ENCODE data around the gene RNF169. TPM values are rescaled to one million over a fixed set of nuclear protein-coding genes. Genes with fewer than 3 reads are reported as not detected.
"Not testable (repeated sequence)": the region's sequence is repeated elsewhere in the genome, so short reads cannot be mapped to it uniquely, and the experiment has no call there.

RNF169 gene
- total RNA-seq, 1 experiment from 2014 or later = 18.0 TPM

DNA sequence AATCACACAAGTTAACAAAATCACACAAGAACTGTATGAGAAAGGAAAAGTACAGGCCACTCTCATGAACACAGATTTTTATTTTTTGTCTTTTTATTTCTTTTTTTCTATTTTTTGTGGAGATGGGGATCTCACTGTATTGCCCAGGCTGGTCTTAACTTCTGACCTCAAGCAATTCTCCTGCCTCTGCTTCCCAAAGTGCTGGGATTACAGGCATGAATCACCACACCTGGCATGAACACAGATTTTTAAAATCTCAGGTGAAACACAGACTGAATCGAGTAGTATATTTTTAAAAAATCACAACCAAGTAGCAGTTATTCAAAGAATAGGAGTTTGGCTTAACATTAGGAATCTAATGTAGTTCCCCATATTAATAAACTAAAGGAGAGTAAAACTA is 18.3 kb downstream of the RNF169 start:
- DNase-seq (ENCODE audit: unreplicated experiment) = peak; percentile 1
- intact Hi-C loops (cut with micrococcal nuclease) = no loop called here
- Mint-ChIP-seq H3K9me3 (ENCODE audit: unreplicated experiment) (no peaks in the 10 kb centered on the region), H3K27me3 (ENCODE audit: insufficient read depth, unreplicated experiment) (no peaks in the 10 kb centered on the region), H3K4me1 (ENCODE audit: insufficient read depth, unreplicated experiment) (peaks cover 7% of the 10 kb centered on the region), H3K36me3 (ENCODE audit: insufficient read depth, unreplicated experiment) (peaks cover 11% of the 10 kb centered on the region), H3K27ac (ENCODE audit: low read depth, unreplicated experiment) (peak overlapping the region; percentile 39), H3K4me3 (ENCODE audit: unreplicated experiment) (no peak overlapping the region)
- no peak for TF ChIP-seq CTCF (IDR thresholded peaks at IDR 0.05; ENCODE audit: unreplicated experiment)
- ChIA-PET CTCF (interaction anchor here (0.7 kb wide), 1 partner anchor 1076 kb away, joined by 3 read pairs; no protein-coding TSS in a partner anchor), POLR2A (interaction anchor here (1.6 kb wide), 1 partner anchor 31 kb away, joined by 3 read pairs; no protein-coding TSS in a partner anchor)
- BruUV-seq (replicated peaks) = no TSS peak

DNA sequence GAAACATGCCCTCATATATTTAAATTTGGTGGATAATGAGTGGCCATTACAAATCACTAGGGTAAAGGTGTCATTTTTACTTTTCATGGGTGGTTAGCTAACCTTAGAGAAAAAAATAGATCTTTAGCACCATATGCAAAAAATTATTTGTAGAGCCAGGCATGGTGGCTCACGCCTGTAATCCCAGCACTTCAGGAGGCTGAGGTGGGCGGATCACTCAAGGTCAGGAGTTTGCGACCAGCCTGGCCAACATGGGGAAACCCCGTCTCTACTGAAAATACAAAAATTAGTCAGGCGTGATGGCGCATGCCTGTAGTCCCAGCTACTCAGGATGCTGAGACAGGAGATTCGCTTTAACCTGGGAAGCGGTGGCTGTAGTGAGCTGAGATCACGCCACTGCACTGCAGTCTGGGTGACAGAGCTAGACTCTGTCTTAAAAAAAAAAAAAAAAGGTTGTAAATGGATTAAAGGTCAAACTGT is 19.6 kb downstream of the RNF169 start:
- CTCF ChIA-PET = interaction anchor here (0.6 kb wide), 1 partner anchor 164 kb away, joined by 3 read pairs; no protein-coding TSS in a partner anchor
- H3K36me3 Mint-ChIP-seq (ENCODE audit: insufficient read depth, unreplicated experiment); H3K9me3 Mint-ChIP-seq (ENCODE audit: unreplicated experiment); DNase-seq (ENCODE audit: unreplicated experiment); intact Hi-C loops (cut with micrococcal nuclease); H3K4me3 Mint-ChIP-seq (ENCODE audit: unreplicated experiment); H3K27me3 Mint-ChIP-seq (ENCODE audit: insufficient read depth, unreplicated experiment); H3K27ac Mint-ChIP-seq (ENCODE audit: low read depth, unreplicated experiment); BruUV-seq (replicated peaks): not testable (repeated sequence)
- POLR2A ChIA-PET = interaction anchor here (0.7 to 1.2 kb wide), 2 partner anchors 11 to 392 kb away, joined by 3 to 4 read pairs; no protein-coding TSS in a partner anchor
- peaks cover 15% of the 10 kb centered on the region for H3K4me1 Mint-ChIP-seq (ENCODE audit: insufficient read depth, unreplicated experiment)

DNA sequence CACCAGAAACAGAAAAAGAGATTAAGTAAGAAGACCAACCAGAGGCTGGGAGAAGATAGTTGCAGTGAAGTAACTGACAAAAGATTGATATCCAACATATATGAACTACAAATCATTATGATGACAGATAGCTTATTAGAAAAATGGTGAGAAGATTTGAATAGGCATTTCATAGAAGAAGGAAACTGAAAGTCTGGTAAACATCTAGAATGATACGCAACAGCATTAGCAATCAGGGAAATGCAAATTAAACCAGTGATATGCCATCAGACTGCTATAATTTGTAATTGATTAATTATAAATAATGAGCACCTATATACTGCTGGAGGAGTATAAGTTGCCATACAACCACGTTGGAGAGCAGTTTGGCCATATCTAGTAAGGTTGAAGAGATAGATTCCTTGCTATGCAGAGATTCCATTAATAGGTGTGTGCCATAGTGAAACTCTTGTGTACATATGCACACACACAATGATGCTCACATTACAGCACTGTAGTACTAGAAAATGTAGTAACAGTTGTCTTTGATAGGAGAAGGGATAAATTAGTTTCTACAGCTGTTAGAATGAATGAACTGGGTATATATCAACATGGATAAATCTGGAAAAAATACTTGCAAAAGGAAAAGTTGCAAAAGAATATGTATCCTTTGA is 20.5 kb downstream of the RNF169 start:
- intact Hi-C loops (cut with micrococcal nuclease) = no loop called here
- Mint-ChIP-seq H3K27ac (ENCODE audit: low read depth, unreplicated experiment) (no peak overlapping the region), H3K36me3 (ENCODE audit: insufficient read depth, unreplicated experiment) (peaks cover 5% of the 10 kb centered on the region), H3K4me1 (ENCODE audit: insufficient read depth, unreplicated experiment) (peaks cover 16% of the 10 kb centered on the region), H3K4me3 (ENCODE audit: unreplicated experiment) (no peak overlapping the region), H3K27me3 (ENCODE audit: insufficient read depth, unreplicated experiment) (no peaks in the 10 kb centered on the region), H3K9me3 (ENCODE audit: unreplicated experiment) (no peaks in the 10 kb centered on the region)
- TF ChIP-seq CTCF (IDR thresholded peaks at IDR 0.05; ENCODE audit: unreplicated experiment) = no peak
- no peak for DNase-seq (ENCODE audit: unreplicated experiment)
- CTCF ChIA-PET = no interaction called here
- POLR2A ChIA-PET = interaction anchor here (0.7 to 1.2 kb wide), 2 partner anchors 10 to 391 kb away, joined by 3 to 4 read pairs; no protein-coding TSS in a partner anchor
- BruUV-seq (replicated peaks) = no TSS peak

- H3K27ac Mint-ChIP-seq (ENCODE audit: low read depth, unreplicated experiment) = no peak overlapping the region
- ChIA-PET POLR2A (no interaction called here), CTCF (interaction anchor here (1.2 kb wide), 1 partner anchor 15 kb away, joined by 4 read pairs; no protein-coding TSS in a partner anchor)
- H3K9me3 Mint-ChIP-seq (ENCODE audit: unreplicated experiment) = no peaks in the 10 kb centered on the region
- DNase-seq (ENCODE audit: unreplicated experiment) = no peak
- TF ChIP-seq CTCF (IDR thresholded peaks at IDR 0.05; ENCODE audit: unreplicated experiment) = no peak
- no peak overlapping the region for H3K4me3 Mint-ChIP-seq (ENCODE audit: unreplicated experiment)
- H3K36me3 Mint-ChIP-seq (ENCODE audit: insufficient read depth, unreplicated experiment) = peaks cover 7% of the 10 kb centered on the region
- intact Hi-C loops (cut with micrococcal nuclease) = no loop called here
- BruUV-seq (replicated peaks) = no TSS peak
- no peaks in the 10 kb centered on the region for H3K27me3 Mint-ChIP-seq (ENCODE audit: insufficient read depth, unreplicated experiment)
- peaks cover 18% of the 10 kb centered on the region for H3K4me1 Mint-ChIP-seq (ENCODE audit: insufficient read depth, unreplicated experiment)
Measured at GRCh38 chr11:74770456-74770855, 21.8 kb downstream of the RNF169 start.
